WTC11 (cell line): ENCODE results near the gene PCSK5. TPM values are rescaled to one million over a fixed set of nuclear protein-coding genes. Genes with fewer than 3 reads are reported as not detected.

Experiments used
- ATAC-seq: fragments of 200-7000 bp; cut with Tn5 transposase; 2 replicates; pipeline ENCODE4 v1.10.0; 2021; ENCODE audit warnings: mild to moderate bottlenecking, moderate library complexity
- CTCF ChIA-PET: fragments of 300-600 bp; sonication (Branson Sonifier 250); formaldehyde crosslinking; loops from one replicate; lab custom pipeline; 2021; ENCODE audit warnings: antibody characterized with exemption; lab: Charles Lee
- POLR2A ChIA-PET: fragments of 350-600 bp; sonication (Branson Sonifier 250); formaldehyde crosslinking; loops from one replicate; lab custom pipeline; 2021; ENCODE audit warnings: antibody characterized with exemption; lab: Charles Lee
- DNase-seq: peaks from one replicate; pipeline ENCODE4 v3.0.0; 2021; ENCODE audit warnings: low spot score
- H3K27ac Mint-ChIP-seq: 2 replicates; pipeline ENCODE4 v1.8.0; 2021; ENCODE audit warnings: mixed read lengths
- H3K27me3 Mint-ChIP-seq: 2 replicates; pipeline ENCODE4 v1.8.0; 2021; ENCODE audit warnings: low read depth, mild to moderate bottlenecking, moderate library complexity, mixed read lengths
- H3K36me3 Mint-ChIP-seq: 2 replicates; pipeline ENCODE4 v1.8.0; 2021; ENCODE audit warnings: mixed read lengths
- H3K4me1 Mint-ChIP-seq: 2 replicates; pipeline ENCODE4 v1.8.0; 2022; ENCODE audit warnings: mixed read lengths
- H3K4me3 Mint-ChIP-seq: 2 replicates; pipeline ENCODE4 v1.8.0; 2021; ENCODE audit warnings: mild to moderate bottlenecking, moderate library complexity, mixed read lengths
- H3K9me3 Mint-ChIP-seq: 2 replicates; pipeline ENCODE4 v1.8.0; 2021; ENCODE audit warnings: mixed read lengths
- ARID4B ChIP-seq: sonication (generic); formaldehyde crosslinking; IDR thresholded peaks from 2 replicates; pipeline ENCODE4 v1.8.0; 2023; ENCODE audit warnings: missing genetic modification reagents, mild to moderate bottlenecking, borderline replicate concordance
- CREB1 ChIP-seq: sonication (generic); formaldehyde crosslinking; IDR thresholded peaks from 2 replicates; pipeline ENCODE4 v1.8.0; 2023; ENCODE audit warnings: mild to moderate bottlenecking, missing genetic modification reagents
- E2F4 ChIP-seq: sonication (generic); formaldehyde crosslinking; IDR thresholded peaks from 2 replicates; pipeline ENCODE4 v1.8.1; 2022; ENCODE audit warnings: low read depth, mild to moderate bottlenecking, moderate library complexity, missing genetic modification reagents, borderline replicate concordance
- E2F5 ChIP-seq: sonication (generic); formaldehyde crosslinking; IDR thresholded peaks from 2 replicates; pipeline ENCODE4 v1.8.1; 2022; ENCODE audit warnings: mild to moderate bottlenecking, moderate library complexity, missing genetic modification reagents
- ELF4 ChIP-seq: sonication (generic); formaldehyde crosslinking; IDR thresholded peaks from 2 replicates; pipeline ENCODE4 v1.8.1; 2022; ENCODE audit warnings: low read depth, mild to moderate bottlenecking, moderate library complexity, missing genetic modification reagents
- FOXP4 ChIP-seq: sonication (generic); formaldehyde crosslinking; IDR thresholded peaks from 2 replicates; pipeline ENCODE4 v1.8.0; 2022; ENCODE audit warnings: mild to moderate bottlenecking, missing genetic modification reagents
- IRF1 ChIP-seq: sonication (generic); formaldehyde crosslinking; IDR thresholded peaks from 2 replicates; pipeline ENCODE4 v1.8.0; 2023; ENCODE audit warnings: missing genetic modification reagents
- MLX ChIP-seq: sonication (generic); formaldehyde crosslinking; IDR thresholded peaks from 2 replicates; pipeline ENCODE4 v1.8.1; 2023; ENCODE audit warnings: mild to moderate bottlenecking, missing genetic modification reagents, moderate library complexity
- NR3C1 ChIP-seq: sonication (generic); formaldehyde crosslinking; conservative IDR thresholded peaks from 2 replicates; pipeline ENCODE4 v1.8.1; 2023; ENCODE audit warnings: low read depth, mild to moderate bottlenecking, missing genetic modification reagents
- SMAD4 ChIP-seq: sonication (generic); formaldehyde crosslinking; IDR thresholded peaks from 2 replicates; pipeline ENCODE4 v1.8.0; 2022; ENCODE audit warnings: mild to moderate bottlenecking, missing genetic modification reagents
- ZNF219 ChIP-seq: sonication (generic); formaldehyde crosslinking; IDR thresholded peaks from 2 replicates; pipeline ENCODE4 v1.8.0; 2023; ENCODE audit warnings: missing genetic modification reagents, mild to moderate bottlenecking, borderline replicate concordance
- ZNF263 ChIP-seq: sonication (generic); formaldehyde crosslinking; IDR thresholded peaks from 2 replicates; pipeline ENCODE4 v1.8.1; 2022; ENCODE audit warnings: low read depth, mild to moderate bottlenecking, moderate library complexity, missing genetic modification reagents
- ZNF317 ChIP-seq: sonication (generic); formaldehyde crosslinking; IDR thresholded peaks from 2 replicates; pipeline ENCODE4 v1.8.1; 2023; ENCODE audit warnings: low read depth, mild to moderate bottlenecking, moderate library complexity, missing genetic modification reagents, borderline replicate concordance
- ZNF416 ChIP-seq: fragments of 250-450 bp; sonication (Bioruptor Pico); IDR thresholded peaks from 2 replicates; pipeline ENCODE4 v1.9.0; 2021; ENCODE audit warnings: mild to moderate bottlenecking, inconsistent platforms
- total RNA-seq: library from RNA; stranded (reverse); gene quantifications from 3 replicates; pipeline ENCODE4 v1.2.3, GENCODE V29; 2021

The PCSK5 gene
- total RNA-seq, 1 experiment from 2014 or later = 30.6 TPM

GRCh38 chr9:76161541-76161940 lies 271.1 kb downstream of the PCSK5 start (continued):
- TF ChIP-seq ARID4B (CRISPR knock-in tag) (no peak), ZNF263 (CRISPR knock-in tag) (no peak), ZNF219 (CRISPR knock-in tag) (no peak), ZNF317 (no peak), ELF4 (CRISPR knock-in tag) (no peak), E2F4 (no peak), IRF1 (no peak), ZNF416 (CRISPR knock-in tag) (no peak), NR3C1 (CRISPR knock-in tag) (no peak), SMAD4 (no peak), E2F5 (CRISPR knock-in tag) (no peak)

- Mint-ChIP-seq H3K4me1 (peaks cover 51% of the 10 kb centered on the region), H3K27ac (peak overlapping the region; percentile 84), H3K9me3 (no peaks in the 10 kb centered on the region), H3K4me3 (no peak overlapping the region), H3K27me3 (no peaks in the 10 kb centered on the region), H3K36me3 (peaks cover 26% of the 10 kb centered on the region)
- TF ChIP-seq MLX (CRISPR knock-in tag) (no peak), CREB1 (CRISPR knock-in tag) (no peak), FOXP4 (CRISPR knock-in tag) (no peak)
- no peak for DNase-seq
- ChIA-PET CTCF (interaction anchor here (0.6 to 0.7 kb wide), 2 partner anchors 232 to 652 kb away, joined by 3 to 5 read pairs; partner anchors contain the start of gene RFK), POLR2A (no interaction called here)
- no peak for ATAC-seq
These were observed 271.7 kb downstream of the PCSK5 start for GRCh38 chr9:76162086-76162730.
